Adipocyte (in vitro differentiated cells): ENCODE measurements around the gene CERKL.

Experiments used
- DNase-seq: peaks from one replicate; pipeline ENCODE4 v3.0.0-alpha.2; 2015; ENCODE audit warnings: low read depth
- H3K27me3 ChIP-seq: replicated peaks from 2 replicates; pipeline ENCODE4 v1.7.0; 2013; ENCODE audit warnings: mild to moderate bottlenecking, low read length, moderate library complexity; ENCODE audit not compliant: control insufficient read depth, insufficient read depth
- H3K36me3 ChIP-seq: 2 replicates; pipeline ENCODE4 v1.7.0; 2013; ENCODE audit warnings: low read length, mild to moderate bottlenecking, moderate library complexity; ENCODE audit not compliant: control insufficient read depth, insufficient read depth, severe bottlenecking
- H3K4me1 ChIP-seq: 2 replicates; pipeline ENCODE4 v1.7.0; 2013; ENCODE audit warnings: mild to moderate bottlenecking, low read length, moderate library complexity; ENCODE audit not compliant: control insufficient read depth, insufficient read depth
- H3K4me3 ChIP-seq: 2 replicates; pipeline ENCODE4 v1.7.0; 2013; ENCODE audit warnings: mild to moderate bottlenecking, low read length, moderate library complexity
- H3K9ac ChIP-seq: 2 replicates; pipeline ENCODE4 v1.7.0; 2013; ENCODE audit warnings: mild to moderate bottlenecking, low read length, moderate library complexity
- H3K9me3 ChIP-seq: 2 replicates; pipeline ENCODE4 v1.7.0; 2013; ENCODE audit warnings: mild to moderate bottlenecking, low read length, moderate library complexity; ENCODE audit not compliant: control insufficient read depth

The CERKL gene

DNA sequence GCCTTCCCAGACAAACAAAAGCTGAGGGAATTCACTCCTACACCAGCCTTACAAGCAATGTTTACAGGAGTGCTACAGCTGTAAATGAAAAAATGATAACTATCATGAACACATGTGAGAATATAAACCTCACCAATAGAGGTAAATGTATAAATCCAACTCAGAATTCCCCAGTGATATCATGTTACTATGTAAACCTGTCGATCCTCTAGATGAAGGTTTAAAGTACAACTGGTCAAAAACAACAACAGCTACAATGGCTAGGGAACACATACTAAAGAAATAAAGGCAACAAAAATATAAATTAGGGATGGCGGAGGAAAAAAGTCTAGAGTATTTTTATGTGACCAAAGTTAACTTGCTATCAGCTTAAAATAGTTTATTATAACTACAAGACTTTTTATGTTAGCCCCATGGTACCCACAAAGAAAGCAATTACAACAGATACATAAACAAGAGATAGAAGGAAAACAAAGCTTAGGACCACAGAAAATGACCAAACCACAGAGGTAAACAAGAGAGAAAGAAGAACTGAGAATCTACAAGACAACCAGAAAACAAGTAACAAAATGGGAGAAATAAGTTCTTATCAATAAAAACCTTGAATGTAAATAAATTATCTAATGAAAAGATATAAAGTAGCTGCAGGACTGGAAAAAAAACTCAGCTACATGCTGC is 8.3 kb downstream of the CERKL start:
- no peaks in the 10 kb centered on the region for H3K36me3 ChIP-seq

DNA sequence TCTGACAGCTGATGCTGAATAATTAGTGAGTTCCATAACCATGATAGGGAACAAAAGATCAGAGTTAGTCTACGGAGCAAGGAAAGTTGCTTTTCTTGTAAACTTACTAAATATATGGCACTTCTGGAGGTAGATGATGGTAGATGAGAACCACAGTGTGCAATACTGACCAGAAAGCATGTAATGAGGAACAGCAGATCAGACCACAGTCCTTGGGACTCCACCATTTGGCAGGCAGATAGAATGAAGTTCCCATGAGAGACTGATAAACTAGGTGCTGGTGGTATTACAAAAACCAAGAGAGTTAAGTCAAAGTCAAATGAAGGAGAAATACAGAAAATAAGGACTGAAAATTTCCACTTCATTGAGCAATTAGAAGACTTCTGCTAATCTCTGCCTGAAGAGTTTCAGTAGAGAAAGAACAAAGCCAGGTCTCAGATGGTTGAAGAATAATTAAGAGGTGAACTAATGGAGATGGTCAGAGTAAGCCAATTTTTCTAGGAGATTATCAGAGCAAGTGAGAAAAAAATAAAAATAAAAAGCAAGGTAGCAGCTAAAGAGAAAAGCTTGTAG is 10.4 kb downstream of the CERKL start:
- H3K9ac ChIP-seq, result no peak overlapping the region
- no peaks in the 10 kb centered on the region for H3K4me1 ChIP-seq
- no peak for DNase-seq
- H3K36me3 ChIP-seq, result no peaks in the 10 kb centered on the region
- H3K4me3 ChIP-seq, result no peak overlapping the region
- peaks cover 5% of the 10 kb centered on the region for H3K9me3 ChIP-seq
- H3K27me3 ChIP-seq, result peaks cover 26% of the 10 kb centered on the region

More for the DNA sequence above, 8.3 kb downstream of the CERKL start:
- peaks cover 5% of the 10 kb centered on the region for H3K9me3 ChIP-seq
- no peak for DNase-seq
- no peaks in the 10 kb centered on the region for H3K4me1 ChIP-seq
- H3K9ac ChIP-seq, result no peak overlapping the region
- peaks cover 20% of the 10 kb centered on the region for H3K27me3 ChIP-seq
- H3K4me3 ChIP-seq, result no peak overlapping the region

DNA sequence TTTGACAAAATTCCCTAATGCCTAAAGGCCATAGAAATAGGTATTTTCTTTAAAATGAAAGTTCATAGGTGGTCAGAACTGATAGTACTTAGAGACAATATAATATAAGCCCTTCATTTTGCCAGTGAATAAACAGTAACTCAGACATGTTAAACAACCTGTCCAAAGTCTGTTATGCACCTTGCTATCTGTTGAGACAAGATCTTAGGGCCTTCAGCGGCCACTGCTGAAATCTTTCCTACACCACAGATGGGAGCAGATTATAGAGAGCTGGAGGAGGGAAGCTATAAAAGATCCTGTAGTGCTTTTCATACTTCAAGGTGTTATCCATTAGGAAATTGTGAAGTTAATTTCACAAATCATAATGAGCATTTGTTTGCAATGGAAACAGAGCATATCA is 13.8 kb downstream of the CERKL start:
- peaks cover 26% of the 10 kb centered on the region for H3K27me3 ChIP-seq
- peaks cover 2% of the 10 kb centered on the region for H3K9me3 ChIP-seq
- no peak for DNase-seq
- no peaks in the 10 kb centered on the region for H3K36me3 ChIP-seq
- H3K4me3 ChIP-seq, result no peak overlapping the region
- no peak overlapping the region for H3K9ac ChIP-seq
- no peaks in the 10 kb centered on the region for H3K4me1 ChIP-seq

DNA sequence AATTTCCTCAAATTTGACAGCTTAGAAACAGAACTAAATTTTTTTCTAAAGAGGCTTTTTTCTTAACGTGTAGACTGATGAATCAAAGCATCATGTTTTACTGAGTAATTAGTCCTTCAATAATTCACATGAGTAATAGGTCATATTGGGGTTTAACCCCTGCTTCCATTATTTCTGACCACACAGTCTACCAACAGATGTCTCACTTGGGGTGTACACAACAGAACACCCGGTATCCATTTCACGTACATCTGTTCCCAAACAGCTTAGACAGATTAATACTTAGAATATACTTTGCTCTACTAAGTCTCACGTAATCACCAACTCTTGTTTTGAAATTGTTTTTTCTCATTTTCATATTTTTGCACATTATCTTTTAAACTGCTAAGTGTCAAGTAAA is 14.8 kb downstream of the CERKL start:
- Histone ChIP-seq H3K36me3 (no peaks in the 10 kb centered on the region), H3K4me3 (no peak overlapping the region), H3K9me3 (no peaks in the 10 kb centered on the region), H3K27me3 (peaks cover 22% of the 10 kb centered on the region), H3K4me1 (no peaks in the 10 kb centered on the region), H3K9ac (no peak overlapping the region)
- no peak for DNase-seq

DNA sequence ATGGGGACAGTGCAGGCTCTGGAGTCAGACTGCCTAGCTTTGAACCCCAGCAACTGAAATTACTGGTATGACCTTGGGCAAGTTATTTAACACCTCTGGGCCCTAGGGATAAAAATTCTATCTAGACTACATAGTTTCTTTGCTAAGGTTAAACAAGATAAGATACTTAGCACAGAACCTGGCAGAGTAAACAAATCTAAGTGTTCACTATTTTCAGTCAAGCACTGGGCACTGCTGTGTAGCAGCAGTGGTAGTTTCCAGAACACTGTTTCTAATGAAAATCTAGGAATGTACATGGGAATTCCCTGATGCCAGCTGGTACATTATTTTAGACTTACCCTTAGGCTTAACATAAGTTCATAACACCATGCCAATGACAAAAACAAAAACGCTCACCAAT is 17.2 kb downstream of the CERKL start:
- Histone ChIP-seq H3K9ac (no peak overlapping the region), H3K27me3 (peaks cover 14% of the 10 kb centered on the region), H3K4me3 (no peak overlapping the region), H3K9me3 (no peaks in the 10 kb centered on the region), H3K4me1 (no peaks in the 10 kb centered on the region), H3K36me3 (no peaks in the 10 kb centered on the region)
- no peak for DNase-seq

DNA sequence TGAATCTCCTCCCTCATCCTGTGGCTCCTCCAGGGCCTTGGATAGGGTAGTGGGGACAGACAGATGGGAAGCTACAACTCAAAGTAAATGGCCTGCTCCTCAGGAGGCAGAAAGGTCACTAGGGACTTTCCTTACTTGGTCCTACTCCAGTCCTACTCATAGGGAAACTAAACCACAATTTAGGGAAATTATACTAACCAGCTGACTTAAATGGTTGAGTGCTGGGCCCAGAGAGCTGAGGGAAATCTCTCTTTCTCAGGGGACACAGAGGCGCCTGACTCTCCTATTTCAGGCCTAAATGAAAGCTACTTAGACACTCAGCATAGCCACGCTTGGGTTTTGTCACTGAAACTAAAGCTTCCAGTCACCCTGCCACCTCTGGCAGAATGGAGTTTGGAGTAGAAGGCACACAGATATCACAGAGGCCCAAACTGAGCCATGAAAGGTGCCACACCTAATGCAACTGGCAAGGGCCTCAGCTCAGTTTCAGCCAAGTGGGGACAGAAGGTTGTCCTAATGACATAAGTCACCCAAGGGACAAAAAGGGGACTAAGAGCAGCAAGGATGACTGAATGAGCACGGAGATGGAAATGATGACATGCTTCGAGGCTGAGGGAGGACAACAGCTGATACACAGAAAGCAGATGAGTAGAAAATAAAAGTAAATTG is 24.0 kb downstream of the CERKL start:
- Histone ChIP-seq H3K9ac (no peak overlapping the region), H3K4me3 (no peak overlapping the region), H3K9me3 (no peaks in the 10 kb centered on the region), H3K4me1 (no peaks in the 10 kb centered on the region), H3K36me3 (no peaks in the 10 kb centered on the region), H3K27me3 (no peaks in the 10 kb centered on the region)
- DNase-seq, result no peak

DNA sequence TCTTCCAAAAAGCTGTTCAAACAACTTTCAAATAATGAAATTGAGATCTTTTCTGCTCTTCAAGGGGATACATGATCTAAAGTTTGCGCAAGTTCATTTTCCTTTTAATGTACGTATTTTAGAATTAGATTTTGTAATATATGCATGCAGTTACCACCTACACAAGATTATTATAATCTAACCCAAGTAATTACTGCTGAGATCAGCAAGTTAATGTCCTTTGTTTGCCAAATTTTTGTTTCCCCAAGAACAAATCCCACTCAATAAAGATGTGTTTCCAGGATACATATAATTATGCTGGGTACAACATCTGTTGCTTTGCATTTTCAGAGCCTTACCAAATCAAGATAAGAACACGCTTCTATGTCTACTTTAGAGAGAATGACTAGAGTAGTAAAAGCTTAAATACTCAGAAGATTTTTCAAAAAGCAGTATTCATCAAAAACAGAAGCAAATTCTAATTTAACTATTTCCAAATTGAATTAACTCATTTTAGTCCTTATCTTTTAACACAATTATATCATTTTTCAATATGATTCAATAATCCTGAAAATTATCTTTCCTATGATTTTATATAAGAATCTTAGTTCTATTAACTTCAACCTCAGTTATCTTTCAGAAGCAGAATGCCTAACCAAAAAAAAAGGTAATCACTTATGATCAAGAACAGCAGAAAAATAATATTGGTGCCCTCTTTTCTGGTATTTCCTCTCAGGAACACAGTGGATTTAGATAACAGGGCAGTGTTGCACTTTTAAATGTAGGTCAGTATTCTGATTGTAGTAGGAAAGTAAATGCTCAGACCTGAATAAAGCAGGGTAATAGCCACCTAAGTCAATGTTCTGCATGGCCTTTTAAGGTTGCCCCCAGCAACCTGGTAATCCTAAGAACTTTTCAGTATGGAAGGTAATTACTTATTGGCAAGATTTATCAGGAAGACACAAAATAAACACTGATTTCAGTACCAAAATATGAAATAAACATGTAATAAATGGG is 28.0 kb downstream of the CERKL start:
- no peak overlapping the region for H3K9ac ChIP-seq
- H3K4me3 ChIP-seq, result no peak overlapping the region
- no peaks in the 10 kb centered on the region for H3K36me3 ChIP-seq
- DNase-seq, result no peak
- no peaks in the 10 kb centered on the region for H3K27me3 ChIP-seq
- no peaks in the 10 kb centered on the region for H3K9me3 ChIP-seq
- H3K4me1 ChIP-seq, result no peaks in the 10 kb centered on the region

DNA sequence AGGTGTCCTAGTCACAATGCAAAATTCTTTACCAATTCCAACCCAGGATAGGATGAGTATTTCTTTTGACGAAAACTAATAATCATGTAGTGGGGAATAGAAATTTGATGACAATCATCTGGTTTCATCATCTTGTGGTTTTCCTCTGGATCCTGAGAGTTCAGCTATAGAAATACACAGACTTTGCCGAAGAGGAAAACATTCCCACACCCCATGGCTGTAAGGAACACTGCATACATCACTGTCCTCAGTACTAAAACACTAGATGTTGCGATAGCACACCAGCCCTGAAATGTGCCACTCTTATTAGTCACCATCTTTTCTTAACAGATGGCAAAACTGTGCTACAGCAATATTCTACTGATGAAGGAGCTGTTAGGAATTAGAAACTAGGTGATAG is 29.4 kb downstream of the CERKL start:
- H3K27me3 ChIP-seq, result no peaks in the 10 kb centered on the region
- H3K36me3 ChIP-seq, result no peaks in the 10 kb centered on the region
- H3K9ac ChIP-seq, result no peak overlapping the region
- no peak overlapping the region for H3K4me3 ChIP-seq
- H3K4me1 ChIP-seq, result no peaks in the 10 kb centered on the region
- H3K9me3 ChIP-seq, result no peaks in the 10 kb centered on the region
- peak; percentile 51 for DNase-seq

DNA sequence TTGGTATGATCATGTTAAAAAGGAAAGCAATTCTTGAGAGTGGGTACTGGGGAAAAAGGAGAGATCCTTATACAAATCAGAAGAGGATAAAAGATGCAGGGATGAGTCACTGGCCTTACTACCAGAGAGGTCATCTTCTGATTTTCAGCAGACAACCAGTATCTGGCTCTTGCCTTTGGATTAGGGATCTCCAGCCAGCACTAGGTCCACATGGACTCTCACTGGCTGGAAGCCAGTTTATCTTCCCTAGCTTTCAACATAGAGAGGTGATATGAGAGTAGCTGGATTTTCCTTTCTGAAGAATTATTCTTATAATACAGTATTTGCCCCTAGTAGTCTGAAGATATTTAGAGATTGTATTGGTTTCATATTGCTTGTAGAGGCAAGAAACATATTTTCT is 30.2 kb downstream of the CERKL start:
- Histone ChIP-seq H3K9me3 (no peaks in the 10 kb centered on the region), H3K4me1 (no peaks in the 10 kb centered on the region), H3K27me3 (no peaks in the 10 kb centered on the region), H3K9ac (no peak overlapping the region), H3K36me3 (no peaks in the 10 kb centered on the region), H3K4me3 (no peak overlapping the region)
- DNase-seq, result no peak

DNA sequence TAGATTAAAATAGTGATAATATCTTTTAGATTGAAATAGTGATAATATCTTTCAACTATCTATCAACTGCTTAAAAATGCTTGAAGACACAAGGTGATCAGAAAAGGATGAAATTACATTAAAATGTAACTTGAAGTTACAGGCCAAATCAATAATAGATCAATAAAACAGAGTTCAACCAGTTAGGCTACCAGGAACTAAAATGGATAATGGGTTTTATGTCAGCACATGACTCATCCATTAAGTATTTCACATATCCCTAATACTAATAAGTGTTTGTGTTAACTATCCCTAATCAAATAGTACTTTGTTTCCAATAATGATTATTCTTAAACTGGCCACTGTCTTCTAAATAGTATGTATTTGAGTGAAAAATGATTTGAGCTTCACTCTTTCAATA is 33.7 kb downstream of the CERKL start:
- no peak for DNase-seq
- H3K9me3 ChIP-seq, result no peaks in the 10 kb centered on the region
- no peaks in the 10 kb centered on the region for H3K36me3 ChIP-seq
- H3K4me3 ChIP-seq, result no peak overlapping the region
- H3K27me3 ChIP-seq, result no peaks in the 10 kb centered on the region
- H3K9ac ChIP-seq, result no peak overlapping the region
- no peaks in the 10 kb centered on the region for H3K4me1 ChIP-seq
